GM21825 (cell line): ENCODE measurements around the gene CUEDC1.
"Not testable (repeated sequence)": the region's sequence is repeated elsewhere in the genome, so short reads cannot be mapped to it uniquely, and the experiment has no call there.

Experiments used
- ATAC-seq: cut with Tn5 transposase; IDR thresholded peaks from one replicate; pipeline ENCODE4 v1.9.1; 2021; ENCODE audit warnings: mild to moderate bottlenecking, moderate library complexity; ENCODE audit not compliant: unreplicated experiment

The CUEDC1 gene

GRCh38 chr17:57986841-57987580 lies 31.8 kb upstream of the CUEDC1 start:
- peak; percentile 14 for ATAC-seq

GRCh38 chr17:57985675-57985974 lies 30.4 kb upstream of the CUEDC1 start:
- no peak for ATAC-seq

- ATAC-seq: no peak
Measured at GRCh38 chr17:57984936-57985674, 29.9 kb upstream of the CUEDC1 start.

- no peak for ATAC-seq
Measured at GRCh38 chr17:57984261-57984890, 29.2 kb upstream of the CUEDC1 start.

GRCh38 chr17:57983446-57983845 lies 28.2 kb upstream of the CUEDC1 start:
- no peak for ATAC-seq

GRCh38 chr17:57982452-57983170 lies 27.4 kb upstream of the CUEDC1 start:
- ATAC-seq: no peak

- ATAC-seq: no peak
Measured at GRCh38 chr17:57980522-57980921, 25.3 kb upstream of the CUEDC1 start.

GRCh38 chr17:57979076-57979475 lies 23.9 kb upstream of the CUEDC1 start:
- no peak for ATAC-seq

- no peak for ATAC-seq
Measured at GRCh38 chr17:57976594-57976993, 21.4 kb upstream of the CUEDC1 start.

- no peak for ATAC-seq
Measured at GRCh38 chr17:57975044-57975443, 19.8 kb upstream of the CUEDC1 start.

GRCh38 chr17:57974053-57974824 lies 19.0 kb upstream of the CUEDC1 start:
- not testable (repeated sequence) for ATAC-seq

- ATAC-seq: no peak
Measured at GRCh38 chr17:57972151-57972550, 16.9 kb upstream of the CUEDC1 start.

- no peak for ATAC-seq
Measured at GRCh38 chr17:57971572-57971971, 16.4 kb upstream of the CUEDC1 start.

- ATAC-seq: no peak
Measured at GRCh38 chr17:57970710-57971109, 15.5 kb upstream of the CUEDC1 start.

- no peak for ATAC-seq
Measured at GRCh38 chr17:57968456-57968855, 13.2 kb upstream of the CUEDC1 start.

GRCh38 chr17:57966875-57967274 lies 11.7 kb upstream of the CUEDC1 start:
- ATAC-seq: no peak

- no peak for ATAC-seq
Measured at GRCh38 chr17:57966246-57966645, 11.0 kb upstream of the CUEDC1 start.

- ATAC-seq: no peak
Measured at GRCh38 chr17:57965521-57966160, 10.4 kb upstream of the CUEDC1 start.

GRCh38 chr17:57963149-57963511 lies 7.9 kb upstream of the CUEDC1 start:
- ATAC-seq: no peak
